Stimulated activated naive CD8-positive, alpha-beta T cell treated with anti-CD3 and anti-CD28 coated beads, Interleukin-15, amount 100 ng/mL, for 72 hours (primary cell): ENCODE data around the gene CCNY.
"Not testable (repeated sequence)": the region's sequence is repeated elsewhere in the genome, so short reads cannot be mapped to it uniquely, and the experiment has no call there.

Experiments used
- ATAC-seq: fragments of 150-1000 bp; cut with Tn5 transposase; 2 replicates; pipeline ENCODE4 v1.10.0; 2021; ENCODE audit warnings: mild to moderate bottlenecking, moderate library complexity
- DNase-seq, 2 donors: peaks; one replicate each; pipeline ENCODE4 v3.0.0; 2021 to 2022
- H3K27ac Mint-ChIP-seq, 2 donors: one replicate each; pipeline ENCODE4 v1.8.0; 2022; ENCODE audit warnings: mild to moderate bottlenecking in 2 of 2, mixed read lengths in 2 of 2, moderate library complexity in 2 of 2
- H3K27me3 Mint-ChIP-seq: one replicate; pipeline ENCODE4 v1.8.0; 2022; ENCODE audit warnings: mixed read lengths
- H3K4me1 Mint-ChIP-seq: one replicate; pipeline ENCODE4 v1.8.0; 2022; ENCODE audit warnings: mild to moderate bottlenecking, mixed read lengths
- H3K4me3 Mint-ChIP-seq, 2 donors: one replicate each; pipeline ENCODE4 v1.8.0; 2022; ENCODE audit warnings: mild to moderate bottlenecking in 2 of 2, mixed read lengths in 2 of 2, moderate library complexity in 1 of 2
- H3K9me3 Mint-ChIP-seq, 2 donors: one replicate each; pipeline ENCODE4 v1.8.0; 2022; ENCODE audit warnings: mixed read lengths in 2 of 2

Gene CCNY

DNA sequence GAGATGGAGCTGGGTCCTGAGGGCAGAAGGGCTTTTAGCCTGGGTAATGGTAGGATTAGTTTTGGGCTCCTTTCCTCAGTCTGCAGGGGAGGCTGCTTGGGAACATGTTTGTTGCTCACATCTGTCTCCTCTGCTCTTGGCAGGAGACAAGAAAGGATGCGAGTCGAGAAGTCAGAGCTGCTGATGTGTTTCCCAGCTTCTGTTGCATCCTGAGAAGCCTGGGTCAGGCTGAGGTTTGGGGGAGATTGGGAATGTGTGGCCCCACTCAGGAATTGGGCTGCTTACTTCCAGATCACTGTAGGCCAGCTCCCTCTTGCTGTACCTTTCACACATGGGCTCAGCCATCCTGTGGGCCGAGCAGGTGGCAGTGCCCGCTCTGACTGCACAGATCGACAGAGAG, 79.2 kb downstream of the CCNY start:
- DNase-seq (no peak), ATAC-seq (no peak)
- Mint-ChIP-seq H3K4me3 (no peak overlapping the region), H3K4me1 (peaks cover 6% of the 10 kb centered on the region), H3K9me3 (no peaks in the 10 kb centered on the region), H3K27ac (peak overlapping the region in 1 of 2 donors; percentile 83), H3K27me3 (no peaks in the 10 kb centered on the region)

DNA sequence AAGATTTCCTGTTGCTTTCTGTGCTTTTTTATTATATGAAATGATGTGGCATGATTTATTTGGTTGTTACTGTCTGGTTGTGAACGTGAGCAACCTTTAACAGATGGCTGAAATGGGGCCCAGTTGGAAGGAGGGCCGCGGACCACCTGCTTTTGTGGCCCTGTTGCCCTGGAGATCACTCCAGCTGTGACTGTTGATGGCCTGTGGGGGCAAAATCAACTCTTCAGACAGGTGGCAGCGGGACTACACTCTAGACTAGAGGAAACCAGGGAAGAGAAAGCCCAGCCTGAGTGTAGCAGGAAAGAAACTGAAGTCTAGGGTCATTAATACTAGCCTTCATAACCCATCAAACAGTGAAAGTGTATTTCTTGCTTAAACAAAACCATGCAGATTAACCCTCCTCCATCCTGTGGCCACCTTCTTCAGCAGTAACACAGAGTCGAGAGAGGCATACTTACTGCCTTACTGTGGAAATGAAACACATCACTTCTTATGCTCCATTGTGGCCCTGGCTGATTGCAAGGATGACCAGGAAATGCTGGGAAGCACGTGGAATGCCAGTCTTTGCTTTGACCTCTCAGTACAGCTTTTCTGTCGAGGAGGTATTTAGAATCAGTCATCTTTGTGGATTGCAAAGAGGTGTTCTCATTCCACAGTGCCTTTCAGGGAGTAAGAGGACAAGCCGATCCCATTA, 80.5 kb downstream of the CCNY start:
- peaks cover 9% of the 10 kb centered on the region for H3K4me1 Mint-ChIP-seq
- DNase-seq = no peak
- no peaks in the 10 kb centered on the region for H3K27me3 Mint-ChIP-seq
- ATAC-seq = no peak
- H3K27ac Mint-ChIP-seq = no peak overlapping the region
- H3K4me3 Mint-ChIP-seq = no peak overlapping the region
- H3K9me3 Mint-ChIP-seq = no peaks in the 10 kb centered on the region

DNA sequence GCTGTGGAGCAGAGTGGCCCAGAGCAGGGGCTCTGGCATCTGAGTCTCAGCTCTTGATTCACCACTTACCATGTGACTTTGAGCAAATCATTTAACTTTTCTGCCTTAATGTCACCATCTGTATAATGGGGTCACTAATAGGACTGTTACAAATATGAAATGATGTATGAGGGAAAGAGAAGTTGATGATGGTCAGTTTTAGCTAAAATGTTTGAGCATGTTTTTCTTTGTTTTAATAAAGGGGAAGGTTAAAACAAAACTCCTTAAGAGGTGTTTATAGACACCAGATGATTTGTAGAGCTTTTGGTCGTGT, 81.0 kb downstream of the CCNY start:
- DNase-seq = no peak
- Mint-ChIP-seq H3K9me3 (no peaks in the 10 kb centered on the region), H3K4me3 (no peak overlapping the region), H3K27me3 (no peaks in the 10 kb centered on the region), H3K4me1 (peaks cover 10% of the 10 kb centered on the region), H3K27ac (no peak overlapping the region)
- ATAC-seq = no peak

DNA sequence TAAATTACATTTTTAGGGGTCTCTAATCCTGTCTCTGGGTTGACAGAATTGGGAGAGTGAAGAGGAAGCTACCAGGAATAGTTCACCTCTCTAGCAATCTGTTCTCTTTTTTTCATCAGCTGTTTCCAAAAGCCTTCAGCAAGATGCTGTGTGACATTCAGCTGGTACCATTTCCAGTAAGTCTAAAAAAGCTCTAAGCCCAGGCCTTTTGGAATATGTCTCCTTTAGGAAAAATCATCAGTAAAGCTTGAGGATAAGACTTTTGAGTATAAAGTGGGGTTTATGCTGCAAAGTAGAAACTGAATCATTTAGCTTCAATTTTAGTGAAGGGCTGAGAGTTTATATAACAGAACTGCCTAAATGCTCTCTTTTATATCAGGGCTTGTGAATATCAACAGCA, 81.5 kb downstream of the CCNY start:
- H3K27me3 Mint-ChIP-seq = no peaks in the 10 kb centered on the region
- no peak overlapping the region for H3K4me3 Mint-ChIP-seq
- no peaks in the 10 kb centered on the region for H3K9me3 Mint-ChIP-seq
- no peak for DNase-seq
- no peak for ATAC-seq
- peak overlapping the region in 1 of 2 donors; percentile 13 for H3K27ac Mint-ChIP-seq
- H3K4me1 Mint-ChIP-seq = peaks cover 10% of the 10 kb centered on the region

DNA sequence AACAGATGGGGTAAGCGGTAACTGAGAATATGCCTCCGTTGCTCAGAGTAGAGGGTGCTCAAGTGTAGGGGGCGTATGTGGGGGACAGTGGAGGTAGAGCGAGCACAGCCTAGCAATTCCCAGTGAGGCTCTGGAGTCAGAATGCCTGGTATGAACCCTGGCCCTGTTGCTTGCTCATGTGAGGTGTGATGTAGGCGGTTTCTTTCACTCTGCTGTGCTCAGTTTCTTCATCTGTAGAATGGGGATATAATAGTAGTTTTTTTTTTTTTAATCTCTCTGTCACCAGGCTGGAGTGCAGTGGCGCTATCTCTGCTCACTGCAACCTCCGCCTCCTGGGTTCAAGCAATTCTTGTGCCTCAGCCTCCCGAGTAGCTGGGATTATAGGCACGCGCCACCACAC, 82.3 kb downstream of the CCNY start:
- not testable (repeated sequence) for ATAC-seq, H3K4me3 Mint-ChIP-seq, H3K27ac Mint-ChIP-seq, DNase-seq, H3K9me3 Mint-ChIP-seq, H3K27me3 Mint-ChIP-seq
- H3K4me1 Mint-ChIP-seq = peaks cover 10% of the 10 kb centered on the region

DNA sequence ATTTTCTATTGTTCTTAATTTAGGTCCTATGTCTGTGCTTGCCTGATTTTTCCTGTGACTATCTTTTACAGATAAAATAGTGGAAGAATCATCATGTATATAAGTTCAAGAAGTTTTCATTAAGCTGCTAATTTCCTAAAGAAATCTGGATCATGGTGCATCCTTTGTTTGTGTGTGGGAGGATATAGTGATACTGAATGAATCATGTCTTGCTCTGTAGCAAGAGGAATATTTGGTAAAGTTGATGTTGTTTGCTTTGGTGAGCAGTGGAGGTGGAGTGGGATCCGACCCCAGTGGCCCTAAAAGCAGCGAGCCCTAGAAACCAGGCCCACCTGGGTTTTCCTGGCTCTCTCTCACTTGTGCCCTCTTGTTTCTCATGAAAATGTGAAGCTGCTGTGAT, 83.7 kb downstream of the CCNY start:
- ATAC-seq (no peak), DNase-seq (no peak)
- Mint-ChIP-seq H3K4me1 (peaks cover 14% of the 10 kb centered on the region), H3K27ac (no peak overlapping the region), H3K4me3 (no peak overlapping the region), H3K27me3 (no peaks in the 10 kb centered on the region), H3K9me3 (no peaks in the 10 kb centered on the region)

DNA sequence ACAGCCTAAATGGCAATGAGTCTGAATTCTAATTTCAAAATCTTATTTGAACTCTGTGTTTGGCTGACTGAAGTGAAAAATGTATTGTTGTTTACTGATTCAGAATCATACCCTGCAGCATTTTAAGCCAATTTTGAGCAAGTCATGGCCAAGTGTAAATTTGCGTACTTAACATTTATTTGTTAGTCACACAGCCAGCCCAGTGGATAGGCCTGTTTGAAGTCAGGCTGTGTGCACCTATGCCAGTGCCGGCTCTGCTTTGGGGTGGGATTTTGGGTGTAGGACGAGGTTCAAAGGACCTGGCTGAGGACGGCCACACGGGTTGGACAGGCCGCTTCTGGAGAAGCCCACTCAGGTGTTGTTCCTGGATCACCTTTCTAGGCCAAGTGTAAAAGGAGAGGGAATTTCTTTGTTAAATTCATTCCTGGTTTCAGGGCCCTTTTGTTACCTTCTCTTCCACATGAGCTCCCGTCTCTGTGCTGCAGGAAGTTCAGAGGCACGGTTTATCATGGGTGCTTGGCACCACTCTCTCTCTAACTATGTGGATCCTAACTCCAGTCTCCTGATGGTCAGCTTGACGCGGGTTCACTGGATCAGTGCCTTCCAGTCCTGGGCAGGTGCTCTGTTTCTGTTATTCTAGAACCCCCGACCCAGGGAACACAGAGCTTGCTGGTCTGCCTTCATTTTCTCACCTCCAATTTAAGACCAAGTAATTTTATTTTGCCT, 84.7 kb downstream of the CCNY start:
- Mint-ChIP-seq H3K9me3 (no peaks in the 10 kb centered on the region), H3K4me1 (peaks cover 23% of the 10 kb centered on the region)
- ATAC-seq = no peak

DNA sequence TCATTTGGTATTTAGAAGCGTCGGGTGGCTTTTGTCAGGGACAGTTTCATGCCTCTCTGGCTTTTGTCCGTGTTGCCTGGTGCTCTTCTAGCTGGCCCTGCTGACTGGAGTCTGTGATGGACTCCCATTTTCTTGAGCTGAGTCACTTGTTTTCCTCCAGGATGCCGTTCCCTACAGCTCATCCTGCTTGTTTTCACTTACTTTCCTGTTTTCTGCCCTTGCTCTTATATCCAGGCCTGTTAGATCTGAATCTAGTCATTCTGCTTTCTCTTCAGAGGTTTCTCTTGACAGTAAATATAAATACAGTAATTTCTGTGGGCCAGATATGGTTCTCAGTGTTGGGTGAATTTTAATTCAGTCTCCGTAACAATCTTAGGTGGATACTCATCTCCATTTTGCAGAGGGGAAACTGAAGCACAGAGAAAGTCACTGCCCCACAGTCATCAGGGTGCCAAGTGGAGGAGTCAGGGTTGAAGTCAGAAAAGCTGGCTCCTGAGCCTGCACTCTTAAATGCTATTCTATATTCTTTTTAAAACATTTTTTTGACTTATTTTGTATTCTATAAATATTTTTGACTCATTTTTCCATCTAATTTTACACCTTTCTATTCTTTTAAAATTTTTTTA, 85.4 kb downstream of the CCNY start:
- Mint-ChIP-seq H3K4me3 (no peak overlapping the region), H3K4me1 (peaks cover 26% of the 10 kb centered on the region), H3K9me3 (no peaks in the 10 kb centered on the region), H3K27ac (peak overlapping the region in 1 of 2 donors; percentile 86), H3K27me3 (no peaks in the 10 kb centered on the region)
- ATAC-seq = no peak
- DNase-seq = no peak

More for the DNA sequence above, 84.7 kb downstream of the CCNY start:
- H3K4me3 Mint-ChIP-seq = no peak overlapping the region
- DNase-seq = no peak
- H3K27me3 Mint-ChIP-seq = no peaks in the 10 kb centered on the region
- H3K27ac Mint-ChIP-seq = peak overlapping the region in 1 of 2 donors; percentile 86

DNA sequence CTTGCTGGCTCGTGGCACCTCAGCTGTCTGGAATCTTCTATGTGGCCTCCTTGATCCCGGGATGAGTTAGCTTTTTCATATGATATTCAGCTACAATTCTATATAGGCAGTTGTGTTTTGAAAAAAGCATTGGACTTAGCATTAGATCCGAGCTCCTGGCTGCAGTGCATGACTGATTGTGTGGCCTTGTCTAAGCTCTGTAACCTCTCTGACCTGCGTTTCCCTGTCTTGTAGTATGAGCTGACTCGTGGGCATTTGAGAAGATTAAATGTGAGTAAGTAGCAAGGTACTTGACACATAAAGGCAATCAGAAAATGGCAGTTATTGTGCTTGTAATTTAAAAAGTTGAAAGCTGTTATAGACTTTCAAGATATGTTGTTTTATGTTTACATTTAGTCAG, 85.9 kb downstream of the CCNY start:
- no peaks in the 10 kb centered on the region for H3K27me3 Mint-ChIP-seq
- no peak for ATAC-seq
- no peak overlapping the region for H3K4me3 Mint-ChIP-seq
- H3K9me3 Mint-ChIP-seq = no peaks in the 10 kb centered on the region
- DNase-seq = no peak
- no peak overlapping the region for H3K27ac Mint-ChIP-seq
- H3K4me1 Mint-ChIP-seq = peaks cover 32% of the 10 kb centered on the region

DNA sequence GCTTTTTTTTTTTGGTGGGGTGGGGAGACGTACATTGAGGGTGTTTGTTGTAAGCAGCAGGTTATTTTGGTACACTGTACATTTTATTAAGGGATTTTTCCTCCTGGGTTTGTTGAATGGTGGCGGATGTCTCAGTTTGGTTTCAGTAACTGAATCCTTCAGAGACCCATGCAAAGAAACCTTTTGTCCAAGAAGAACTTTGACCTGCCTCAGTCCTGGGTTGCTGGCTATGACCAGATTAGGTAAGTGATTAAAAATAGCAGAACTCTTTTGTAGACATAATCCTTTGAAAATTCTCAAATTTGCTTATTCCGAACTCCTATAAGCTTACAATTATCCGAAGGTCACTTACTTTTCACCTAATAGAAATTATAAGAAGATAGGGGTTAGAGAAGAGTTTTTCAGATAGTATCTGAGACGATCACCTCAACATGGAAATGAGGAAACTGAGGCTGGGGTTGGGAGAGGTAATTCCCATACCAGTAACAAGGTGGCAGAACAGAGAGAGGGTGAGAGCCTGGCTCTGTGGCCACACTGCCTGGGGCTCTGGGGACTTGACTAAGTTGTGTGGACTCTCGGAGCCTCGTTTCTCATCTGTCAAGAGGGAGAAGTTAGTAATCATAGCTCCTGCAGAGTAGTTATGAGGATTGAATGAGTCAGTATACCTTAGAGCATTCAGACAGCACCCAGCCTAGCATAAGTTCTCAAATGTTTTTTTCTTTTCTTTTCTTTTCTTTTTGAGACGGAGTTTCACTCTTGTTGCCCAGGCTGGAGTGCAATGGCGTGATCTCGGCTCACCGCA, 87.4 kb downstream of the CCNY start:
- Mint-ChIP-seq H3K9me3 (no peaks in the 10 kb centered on the region), H3K4me1 (peaks cover 47% of the 10 kb centered on the region), H3K27me3 (no peaks in the 10 kb centered on the region), H3K4me3 (no peak overlapping the region), H3K27ac (no peak overlapping the region)
- DNase-seq = no peak
- no peak for ATAC-seq

DNA sequence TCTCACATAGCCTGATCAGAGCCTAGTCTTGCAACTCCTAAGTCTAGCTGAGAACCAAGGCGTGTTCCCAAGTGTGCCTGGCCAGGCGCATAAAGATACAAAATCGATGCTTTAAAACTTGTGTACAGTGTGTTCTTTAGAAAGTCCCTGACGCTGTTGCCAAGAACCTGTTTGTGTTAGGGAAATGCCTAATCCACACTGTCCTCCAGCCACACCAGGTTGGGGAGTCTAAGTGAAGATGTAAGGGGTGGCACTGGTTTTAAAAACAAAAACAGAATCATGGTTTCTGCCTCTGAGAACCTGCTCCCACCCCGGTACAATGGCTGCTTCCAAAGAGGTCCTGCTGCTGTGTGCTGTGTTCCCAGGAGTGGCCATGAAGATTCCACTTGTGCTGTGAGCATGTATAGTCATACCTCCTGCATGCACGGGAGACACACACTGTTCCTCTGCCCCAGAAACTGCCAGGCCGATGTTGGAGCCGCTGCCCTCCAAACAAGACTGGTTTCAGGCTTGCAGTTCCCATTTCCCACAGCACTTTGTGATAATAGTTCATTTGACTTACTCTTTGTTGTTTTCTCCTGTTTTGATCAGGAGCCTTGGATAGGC, 88.5 kb downstream of the CCNY start:
- peaks cover 48% of the 10 kb centered on the region for H3K4me1 Mint-ChIP-seq
- ATAC-seq (no peak), DNase-seq (no peak)
- no peaks in the 10 kb centered on the region for H3K9me3 Mint-ChIP-seq
- H3K27ac Mint-ChIP-seq = no peak overlapping the region
- H3K27me3 Mint-ChIP-seq = no peaks in the 10 kb centered on the region
- no peak overlapping the region for H3K4me3 Mint-ChIP-seq

DNA sequence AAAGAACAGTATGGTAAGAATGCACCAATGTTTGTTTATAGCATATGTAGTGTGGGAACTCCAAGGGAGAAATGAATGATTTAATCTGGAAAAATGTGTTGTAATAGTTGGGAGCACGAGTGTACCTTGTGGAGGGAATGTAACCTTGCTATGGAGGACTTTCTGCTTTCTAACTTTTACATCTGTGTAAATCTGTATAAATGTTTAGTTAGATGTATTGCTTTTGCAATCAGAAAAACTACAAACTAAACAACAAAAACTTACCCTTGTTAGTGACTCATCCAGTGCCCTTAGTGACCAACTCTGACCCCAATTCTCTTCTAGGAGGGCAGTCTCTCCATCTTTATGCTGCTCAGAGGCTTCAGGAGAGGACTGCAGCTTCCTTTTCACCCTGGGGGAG, 89.3 kb downstream of the CCNY start:
- no peak for ATAC-seq
- no peak for DNase-seq
- Mint-ChIP-seq H3K4me3 (no peak overlapping the region), H3K9me3 (no peaks in the 10 kb centered on the region), H3K4me1 (peaks cover 48% of the 10 kb centered on the region), H3K27ac (no peak overlapping the region), H3K27me3 (no peaks in the 10 kb centered on the region)

DNA sequence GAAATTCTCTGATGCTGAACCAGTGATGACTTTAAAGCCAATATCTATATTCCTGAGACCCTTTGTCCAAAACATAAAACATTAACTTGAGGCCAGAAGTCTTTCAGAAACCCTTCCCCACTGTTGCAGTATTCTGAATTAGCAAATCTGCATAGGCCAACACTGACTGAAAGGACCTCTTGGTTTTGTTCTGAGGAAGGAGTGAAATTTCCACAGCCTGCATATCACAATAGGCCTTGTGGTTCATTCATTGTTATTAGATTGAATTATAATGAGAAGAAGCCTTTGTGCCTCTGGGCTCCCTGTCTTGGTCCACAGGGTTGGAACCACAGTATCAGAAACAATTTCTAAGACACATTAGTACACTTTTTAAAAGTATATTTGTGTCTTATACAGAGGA, 90.3 kb downstream of the CCNY start:
- no peak overlapping the region for H3K4me3 Mint-ChIP-seq
- H3K27ac Mint-ChIP-seq = no peak overlapping the region
- no peaks in the 10 kb centered on the region for H3K9me3 Mint-ChIP-seq
- ATAC-seq (no peak), DNase-seq (no peak)
- peaks cover 46% of the 10 kb centered on the region for H3K4me1 Mint-ChIP-seq
- H3K27me3 Mint-ChIP-seq = no peaks in the 10 kb centered on the region

DNA sequence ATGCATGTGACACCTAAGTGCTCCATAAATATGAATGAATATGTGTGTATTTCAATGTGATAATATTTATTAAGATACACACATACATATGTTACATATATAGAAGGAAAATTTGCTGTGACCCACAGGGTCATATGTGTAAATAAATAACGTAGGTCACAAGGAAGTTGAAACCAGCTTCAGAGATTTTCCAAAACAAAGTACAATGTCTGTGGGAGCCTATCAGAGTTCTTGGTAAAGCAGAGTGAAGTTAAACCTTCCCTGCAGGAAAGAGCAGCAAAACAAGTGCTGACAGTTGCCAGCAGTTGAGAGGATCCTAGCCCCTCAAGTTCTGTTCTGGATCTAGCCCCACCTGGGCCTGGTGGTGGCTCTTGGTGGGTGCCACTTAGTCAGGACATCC, 91.2 kb downstream of the CCNY start:
- H3K27me3 Mint-ChIP-seq = no peaks in the 10 kb centered on the region
- no peak for ATAC-seq
- DNase-seq = no peak
- no peaks in the 10 kb centered on the region for H3K9me3 Mint-ChIP-seq
- peaks cover 50% of the 10 kb centered on the region for H3K4me1 Mint-ChIP-seq
- H3K27ac Mint-ChIP-seq = no peak overlapping the region
- no peak overlapping the region for H3K4me3 Mint-ChIP-seq

DNA sequence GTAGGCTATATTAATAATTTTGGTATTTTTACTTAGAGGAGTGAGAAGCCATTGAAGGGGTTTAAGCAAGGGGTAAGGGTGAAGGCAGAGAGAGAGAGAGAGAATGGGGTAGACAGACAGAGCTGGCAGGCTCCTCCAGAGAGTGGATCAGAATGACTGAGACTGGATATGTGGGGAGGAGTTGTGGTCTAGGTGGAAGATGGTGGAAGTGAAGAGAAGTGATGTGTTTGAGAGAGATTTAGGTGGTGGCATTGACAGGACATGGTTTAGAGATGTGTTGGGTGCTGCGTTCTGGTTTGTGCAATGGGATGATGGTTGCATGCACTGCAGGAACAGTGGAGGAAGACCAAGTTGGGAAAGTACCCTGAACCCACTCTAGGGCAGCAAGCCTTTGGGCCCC, 92.2 kb downstream of the CCNY start:
- ATAC-seq = peak; percentile 90
- no peak for DNase-seq
- Mint-ChIP-seq H3K4me3 (no peak overlapping the region), H3K27me3 (no peaks in the 10 kb centered on the region), H3K27ac (peak overlapping the region; percentile 27 to 41), H3K9me3 (no peaks in the 10 kb centered on the region), H3K4me1 (peaks cover 53% of the 10 kb centered on the region)
